MCF 10A (cell line): Measurements from ENCODE around the gene USP11. TPM values are rescaled to one million over a fixed set of nuclear protein-coding genes. Genes with fewer than 3 reads are reported as not detected.
A peak's percentile ranks its signal among the peaks of the same experiment; 100 is the strongest.

Source experiments
- BruUV-seq: library from RNA; stranded (reverse); fragments of 400-500 nt; replicated peaks from 2 replicates; lab custom pipeline; 2021; lab: Mats Ljungman, UMichigan
- CTCF ChIA-PET: fragments of 300-600 bp; sonication (Branson Sonifier 250); formaldehyde crosslinking; extraction: SDS; loops from one replicate; lab custom pipeline; 2021; ENCODE audit warnings: antibody characterized with exemption, inconsistent platforms; lab: Yijun Ruan, JAX
- POLR2A ChIA-PET: fragments of 300-600, 350-650 bp; sonication (Branson Sonifier 250); formaldehyde crosslinking; extraction: SDS; loops from one replicate; lab custom pipeline; 2020; ENCODE audit warnings: antibody characterized with exemption, inconsistent platforms; lab: Yijun Ruan, JAX
- DNase-seq: peaks from one replicate; pipeline ENCODE4 v3.0.0-alpha.2; 2018; ENCODE audit not compliant: unreplicated experiment
- H3K27ac Mint-ChIP-seq: one replicate; pipeline ENCODE4 v1.8.0; 2022; ENCODE audit warnings: mild to moderate bottlenecking, low read depth, mixed read lengths; ENCODE audit not compliant: unreplicated experiment
- H3K27me3 Mint-ChIP-seq: one replicate; pipeline ENCODE4 v1.8.0; 2022; ENCODE audit warnings: mixed read lengths; ENCODE audit not compliant: insufficient read depth, unreplicated experiment
- H3K36me3 Mint-ChIP-seq: one replicate; pipeline ENCODE4 v1.8.0; 2022; ENCODE audit warnings: mild to moderate bottlenecking, moderate library complexity, mixed read lengths; ENCODE audit not compliant: insufficient read depth, unreplicated experiment
- H3K4me1 Mint-ChIP-seq: one replicate; pipeline ENCODE4 v1.8.0; 2022; ENCODE audit warnings: mixed read lengths; ENCODE audit not compliant: insufficient read depth, unreplicated experiment
- H3K4me3 Mint-ChIP-seq: one replicate; pipeline ENCODE4 v1.8.0; 2022; ENCODE audit warnings: mild to moderate bottlenecking, moderate library complexity, mixed read lengths; ENCODE audit not compliant: unreplicated experiment
- H3K9me3 Mint-ChIP-seq: one replicate; pipeline ENCODE4 v1.8.0; 2022; ENCODE audit warnings: mixed read lengths; ENCODE audit not compliant: unreplicated experiment
- CTCF ChIP-seq: fragments of 200-600 bp; IDR thresholded peaks from one replicate; pipeline ENCODE4 v1.8.0; 2022; ENCODE audit warnings: antibody characterized with exemption, mild to moderate bottlenecking; ENCODE audit not compliant: unreplicated experiment
- intact Hi-C: fragments of 100-400 bp; cut with micrococcal nuclease; formaldehyde crosslinking; loops from 2 replicates; pipeline ENCODE4 v1.14.1; 2022
- total RNA-seq: library from RNA; stranded (reverse); gene quantifications from 2 replicates; pipeline ENCODE4 v1.2.3, GENCODE V29; 2022

Gene USP11
- total RNA-seq, 1 experiment from 2014 or later, result 20.3 TPM

GRCh38 chrX:47264483-47265173 lies 31.8 kb downstream of the USP11 start:
- Mint-ChIP-seq H3K9me3 (no peaks in the 10 kb centered on the region), H3K27ac (no peak overlapping the region), H3K4me1 (peaks cover 5% of the 10 kb centered on the region), H3K27me3 (peaks cover 31% of the 10 kb centered on the region), H3K4me3 (no peak overlapping the region), H3K36me3 (no peaks in the 10 kb centered on the region)
- ChIA-PET CTCF (no interaction called here), POLR2A (interaction anchor here (0.6 kb wide), 2 partner anchors 16 to 305 kb away, joined by 3 read pairs; no protein-coding TSS in a partner anchor)
- no peak for TF ChIP-seq CTCF
- DNase-seq, result peak; percentile 44
- intact Hi-C loops, result no loop called here
- BruUV-seq, result no TSS peak

DNA sequence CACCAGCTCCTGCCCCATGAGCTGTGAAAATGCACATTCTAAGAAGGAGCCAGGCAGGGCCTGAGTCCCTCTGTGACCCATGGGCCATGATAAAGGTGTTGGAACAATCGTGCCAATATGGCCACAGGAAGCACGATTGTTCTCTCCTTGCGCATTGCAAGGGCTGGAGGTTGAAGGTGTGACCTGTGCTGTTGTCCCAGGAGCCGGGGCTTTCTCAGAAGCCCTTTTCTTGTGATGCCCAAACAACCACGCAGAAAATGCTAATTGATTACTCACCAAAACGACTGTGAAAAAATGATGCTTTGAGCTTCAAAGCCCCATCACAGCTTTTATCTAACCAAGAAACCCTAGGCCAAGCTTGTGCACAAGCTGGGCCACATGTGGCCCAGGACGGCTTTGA lies 33.8 kb downstream of the USP11 start:
- intact Hi-C loops, result no loop called here
- POLR2A ChIA-PET, result no interaction called here

GRCh38 chrX:47272013-47272408 lies 39.2 kb downstream of the USP11 start:
- TF ChIP-seq CTCF, result no peak
- no peaks in the 10 kb centered on the region for H3K9me3 Mint-ChIP-seq
- no peak overlapping the region for H3K27ac Mint-ChIP-seq
- POLR2A ChIA-PET, result no interaction called here
- H3K4me3 Mint-ChIP-seq, result no peak overlapping the region
- no peaks in the 10 kb centered on the region for H3K36me3 Mint-ChIP-seq
- BruUV-seq, result no TSS peak
- no peaks in the 10 kb centered on the region for H3K4me1 Mint-ChIP-seq
- H3K27me3 Mint-ChIP-seq, result peaks cover 21% of the 10 kb centered on the region
- CTCF ChIA-PET, result interaction anchor here (0.7 kb wide), 1 partner anchor 95 kb away, joined by 3 read pairs; no protein-coding TSS in a partner anchor
- intact Hi-C loops, result no loop called here
- no peak for DNase-seq

More for the DNA sequence above, 33.8 kb downstream of the USP11 start:
- Mint-ChIP-seq H3K27me3 (peaks cover 25% of the 10 kb centered on the region), H3K4me3 (no peak overlapping the region), H3K27ac (no peak overlapping the region), H3K9me3 (no peaks in the 10 kb centered on the region), H3K36me3 (no peaks in the 10 kb centered on the region), H3K4me1 (peaks cover 5% of the 10 kb centered on the region)
- TF ChIP-seq CTCF, result no peak
- BruUV-seq, result no TSS peak
- CTCF ChIA-PET, result interaction anchor here (0.8 kb wide), 1 partner anchor 103 kb away, joined by 3 read pairs; no protein-coding TSS in a partner anchor
- no peak for DNase-seq

DNA sequence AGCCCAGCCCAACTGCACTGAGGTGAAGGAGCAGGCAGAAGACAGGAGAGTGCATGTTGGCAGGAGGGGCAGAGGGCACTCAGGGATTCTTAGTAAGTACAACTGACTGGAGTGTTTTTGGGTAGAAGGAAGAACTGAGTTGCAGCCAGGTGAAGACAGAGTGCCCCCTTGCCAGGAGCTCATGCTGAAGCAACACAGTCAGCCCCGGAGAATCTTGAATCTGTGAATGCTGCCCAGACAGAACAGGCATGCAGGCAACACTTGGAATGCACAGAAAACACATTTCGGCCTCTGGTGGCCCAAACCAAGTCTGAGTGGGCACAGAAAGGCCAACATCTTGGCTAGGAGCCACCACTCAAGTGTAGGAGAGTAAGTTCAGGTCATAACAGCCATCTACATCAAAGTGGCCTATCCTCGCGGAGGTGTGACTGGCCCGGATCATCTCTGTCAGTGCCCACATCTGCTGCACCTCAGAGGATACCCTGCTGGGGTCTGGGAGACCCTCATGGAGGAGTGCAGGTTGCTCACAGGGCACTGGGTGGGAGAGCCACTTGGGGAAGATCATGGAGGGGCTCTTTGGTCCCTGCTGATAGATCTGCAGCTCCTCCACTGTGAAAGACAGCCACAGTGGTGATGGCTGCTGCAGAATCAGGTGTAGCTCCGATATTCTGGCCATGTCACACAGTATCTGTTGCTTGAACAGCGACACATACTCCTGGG lies 40.4 kb downstream of the USP11 start:
- no peaks in the 10 kb centered on the region for H3K36me3 Mint-ChIP-seq
- no peak for TF ChIP-seq CTCF
- intact Hi-C loops, result no loop called here
- H3K27ac Mint-ChIP-seq, result no peak overlapping the region
- H3K9me3 Mint-ChIP-seq, result no peaks in the 10 kb centered on the region
- CTCF ChIA-PET, result no interaction called here
- no peaks in the 10 kb centered on the region for H3K4me1 Mint-ChIP-seq
- no TSS peak for BruUV-seq
- peaks cover 27% of the 10 kb centered on the region for H3K27me3 Mint-ChIP-seq
- no peak overlapping the region for H3K4me3 Mint-ChIP-seq
- POLR2A ChIA-PET, result interaction anchor here (0.6 kb wide), 1 partner anchor 26 kb away, joined by 3 read pairs; no protein-coding TSS in a partner anchor
- DNase-seq, result no peak
